Measurements from ENCODE around the gene U2AF1L4. TPM values are rescaled to one million over a fixed set of nuclear protein-coding genes. Genes with fewer than 3 reads are reported as not detected.
"Not testable (repeated sequence)": the region's sequence is repeated elsewhere in the genome, so short reads cannot be mapped to it uniquely, and the experiment has no call there.

U2AF1L4 gene
- total and polyA plus RNA-seq, 3 experiments from 2014 or later: 29.0 to 37.5 (median 32.2) TPM

DNA sequence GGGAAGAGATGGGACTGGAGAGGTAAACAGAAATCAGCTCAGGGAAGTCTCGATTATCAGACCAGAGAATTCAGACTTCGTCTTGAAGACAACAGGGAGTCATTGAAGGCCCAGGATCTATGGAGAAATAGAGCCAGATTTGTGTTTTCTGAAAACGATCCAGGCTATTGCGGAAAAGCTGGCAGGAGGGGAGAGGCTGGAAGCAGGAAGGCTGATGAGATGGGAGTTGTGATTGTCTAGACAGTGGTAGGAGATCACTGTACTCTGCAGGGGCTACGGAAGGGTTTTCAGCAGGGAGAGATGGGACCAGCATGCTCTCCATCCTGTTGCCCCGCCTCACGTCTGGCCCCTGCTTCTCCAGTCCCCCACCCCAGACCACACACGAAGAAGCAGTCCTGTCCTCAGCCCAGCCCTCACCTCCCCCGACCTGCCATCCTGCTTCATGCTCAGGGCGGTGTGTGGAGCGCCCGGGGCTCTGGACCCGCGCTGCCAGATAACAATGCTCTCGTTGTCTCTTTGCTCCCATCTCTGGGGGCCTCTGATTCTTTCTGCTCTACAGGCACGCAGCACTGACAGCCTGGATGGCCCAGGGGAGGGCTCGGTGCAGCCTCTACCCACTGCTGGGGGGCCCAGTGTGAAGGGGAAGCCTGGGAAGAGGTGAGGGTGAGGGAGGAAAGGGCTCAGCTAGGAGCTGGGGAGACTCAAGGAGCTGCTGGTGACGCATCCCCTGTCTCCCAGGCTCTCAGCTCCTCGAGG is 32.0 kb upstream of the U2AF1L4 start:
- Mint-ChIP-seq H3K9me3 (no peaks in the 10 kb centered on the region), H3K27ac (peak overlapping the region in 5 of 8 donors; percentile 22 to 66 (median 37)), H3K36me3 (peaks cover 0 to 12% (median 0%) of the 10 kb centered on the region in 3 donors), H3K4me1 (peaks cover 21 to 23% (median 22%) of the 10 kb centered on the region in 3 donors), H3K4me3 (peak overlapping the region; percentile 43 to 88 (median 65)), H3K27me3 (no peaks in the 10 kb centered on the region)
- POLR2A ChIA-PET: no interaction called here
- H3K27me3 ChIP-seq (ENCODE audit: insufficient read depth, low read length, poor library complexity, severe bottlenecking): no peaks in the 10 kb centered on the region
- H3K4me1 ChIP-seq (ENCODE audit: insufficient read depth, low read length): peaks cover 17% of the 10 kb centered on the region
- no peak overlapping the region for H3K4me3 ChIP-seq (ENCODE audit: low read length)
- H3K9me3 ChIP-seq (ENCODE audit: low read length): no peaks in the 10 kb centered on the region
- no peak for DNase-seq
- H3K36me3 ChIP-seq (ENCODE audit: insufficient read depth, low read length): no peaks in the 10 kb centered on the region
- no peak overlapping the region for H3K27ac ChIP-seq (ENCODE audit: low read depth, low read length)
- CTCF ChIA-PET: no interaction called here

DNA sequence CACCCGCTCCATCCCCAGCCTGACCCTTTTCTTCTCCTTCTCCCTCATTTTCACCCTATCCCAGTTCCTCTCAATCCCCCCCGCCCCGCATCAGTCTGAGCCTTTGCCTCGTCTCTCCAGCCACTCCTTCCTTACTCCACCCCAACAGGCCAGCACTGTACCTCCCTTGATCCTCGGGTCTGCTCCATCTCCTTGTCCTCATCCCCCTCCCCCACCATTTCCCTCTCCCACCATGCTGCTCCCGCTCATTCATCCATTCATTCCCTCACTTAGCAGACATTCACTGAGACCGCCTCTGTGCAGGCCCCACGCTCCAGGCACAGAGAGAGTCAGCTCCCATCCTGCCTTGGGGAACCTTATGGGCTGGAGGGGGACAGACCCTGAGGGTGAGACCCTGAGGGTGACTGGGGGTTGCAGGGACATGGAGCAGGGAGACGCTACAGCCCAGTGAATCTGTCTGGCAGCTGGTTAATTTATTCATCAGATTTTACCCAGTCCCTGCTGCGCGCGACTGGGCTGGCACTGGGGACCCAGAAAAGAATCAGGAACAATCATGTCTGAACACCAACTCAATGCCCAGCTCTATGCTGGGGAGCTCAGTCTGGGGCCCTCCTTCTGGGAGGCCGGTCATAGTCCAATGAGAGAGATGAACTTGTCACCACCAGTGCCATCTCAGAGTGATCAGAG is 31.0 kb upstream of the U2AF1L4 start:
- no peaks in the 10 kb centered on the region for H3K27me3 ChIP-seq (ENCODE audit: insufficient read depth, low read length, poor library complexity, severe bottlenecking)
- Mint-ChIP-seq H3K36me3 (peaks cover 0 to 10% (median 0%) of the 10 kb centered on the region in 3 donors), H3K27me3 (no peaks in the 10 kb centered on the region), H3K4me3 (peak overlapping the region; percentile 57 to 89 (median 72)), H3K9me3 (no peaks in the 10 kb centered on the region), H3K4me1 (peaks cover 21 to 23% (median 22%) of the 10 kb centered on the region in 3 donors), H3K27ac (peak overlapping the region in 2 of 8 donors; percentile 24 to 66)
- H3K36me3 ChIP-seq (ENCODE audit: insufficient read depth, low read length): no peaks in the 10 kb centered on the region
- H3K4me3 ChIP-seq (ENCODE audit: low read length): peak overlapping the region; percentile 32
- H3K9me3 ChIP-seq (ENCODE audit: low read length): no peaks in the 10 kb centered on the region
- peaks cover 17% of the 10 kb centered on the region for H3K4me1 ChIP-seq (ENCODE audit: insufficient read depth, low read length)
- H3K27ac ChIP-seq (ENCODE audit: low read depth, low read length): no peak overlapping the region
- POLR2A ChIA-PET: interaction anchor here (0.5 kb wide), 1 partner anchor 64 kb away, joined by 4 read pairs; no protein-coding TSS in a partner anchor
- CTCF ChIA-PET: no interaction called here
- DNase-seq: peak in 1 of 5 donors; percentile 44

DNA sequence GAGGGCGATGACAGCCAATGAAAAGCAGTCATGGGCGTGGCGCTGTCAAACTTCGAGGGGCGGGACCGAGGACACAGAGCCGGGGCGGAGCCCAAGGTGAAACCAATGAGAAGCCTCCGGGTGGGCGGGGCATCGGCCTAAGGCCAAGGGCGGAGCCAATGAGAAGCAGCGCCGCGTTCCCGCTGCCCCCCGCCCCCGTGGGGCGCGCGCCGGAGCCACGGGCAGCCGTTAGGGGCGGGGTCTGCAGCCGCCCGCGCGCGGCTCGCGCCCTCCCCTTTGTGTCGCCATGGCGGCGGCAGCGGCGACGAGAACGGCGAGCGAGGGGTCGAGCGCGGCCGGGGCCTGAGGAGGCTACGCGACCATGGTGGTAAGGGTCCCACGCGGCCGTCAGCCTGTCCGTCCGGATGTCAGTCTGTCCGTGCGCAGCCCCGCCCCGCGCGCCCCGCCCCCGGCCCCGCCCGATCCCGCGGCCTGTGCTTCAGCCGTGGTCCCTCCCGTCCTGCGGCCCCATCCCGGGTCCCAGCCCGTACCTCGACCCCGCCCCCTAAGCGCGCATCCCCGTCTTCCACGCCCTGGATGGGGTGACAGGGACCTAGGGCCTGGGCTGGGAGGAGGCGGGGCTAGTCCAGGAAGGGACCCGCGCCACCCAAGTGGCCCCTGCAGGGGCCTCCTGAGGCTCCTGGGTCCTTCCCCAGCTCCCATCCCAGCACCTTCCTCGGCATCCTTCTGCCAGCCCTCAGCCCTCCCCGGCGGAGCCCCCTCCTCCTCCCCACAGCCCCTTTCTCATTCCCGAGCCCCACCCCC is 30.3 kb upstream of the U2AF1L4 start, which contains the start of gene ARHGAP33:
TSS of gene ARHGAP33 (plus strand) at position 267 of the 804 bp plus-strand sequence. CDS start at position 362, 95 bp downstream.
- H3K4me1 Mint-ChIP-seq: peaks cover 21 to 23% (median 22%) of the 10 kb centered on the region in 3 donors
- Histone ChIP-seq H3K27me3 (ENCODE audit: insufficient read depth, low read length, poor library complexity, severe bottlenecking) (no peaks in the 10 kb centered on the region), H3K9me3 (ENCODE audit: low read length) (no peaks in the 10 kb centered on the region), H3K27ac (ENCODE audit: low read depth, low read length) (no peak within 1 kb of the TSS), H3K4me3 (ENCODE audit: low read length) (peak within 1 kb of the TSS; percentile 65), H3K4me1 (ENCODE audit: insufficient read depth, low read length) (peaks cover 17% of the 10 kb centered on the region), H3K36me3 (ENCODE audit: insufficient read depth, low read length) (no peaks in the 10 kb centered on the region)
- DNase-seq: peak; percentile 97 to 99 (median 98)
- H3K4me3 Mint-ChIP-seq: peak within 1 kb of the TSS; percentile 75 to 95 (median 83)
- no peaks in the 10 kb centered on the region for H3K9me3 Mint-ChIP-seq
- peaks cover 0 to 8% (median 0%) of the 10 kb centered on the region in 3 donors for H3K36me3 Mint-ChIP-seq
- ChIA-PET CTCF (interaction anchor here (1.2 kb wide), 1 partner anchor 157 kb away, joined by 3 read pairs; no protein-coding TSS in a partner anchor), POLR2A (no interaction called here)
- H3K27me3 Mint-ChIP-seq: no peaks in the 10 kb centered on the region
- peak within 1 kb of the TSS in 6 of 8 donors; percentile 24 to 80 (median 62) for H3K27ac Mint-ChIP-seq

DNA sequence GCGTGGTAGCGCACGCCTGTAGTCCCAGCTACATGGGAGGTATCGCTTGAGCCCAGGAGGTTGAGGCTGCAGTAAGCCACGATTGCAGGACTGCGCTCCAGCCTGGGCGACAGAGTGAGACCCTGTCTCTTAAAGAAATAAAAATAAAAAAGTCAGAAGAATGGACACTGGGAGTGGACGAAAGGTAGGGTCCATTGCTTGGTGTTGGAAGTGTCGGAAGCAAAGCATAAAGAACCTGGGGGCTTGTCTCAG is 29.8 kb upstream of the U2AF1L4 start:
- peak overlapping the region; percentile 75 to 95 (median 83) for H3K4me3 Mint-ChIP-seq
- POLR2A ChIA-PET: no interaction called here
- peaks cover 0 to 6% (median 0%) of the 10 kb centered on the region in 3 donors for H3K36me3 Mint-ChIP-seq
- Histone ChIP-seq H3K4me1 (ENCODE audit: insufficient read depth, low read length) (peaks cover 17% of the 10 kb centered on the region), H3K27ac (ENCODE audit: low read depth, low read length) (no peak overlapping the region), H3K36me3 (ENCODE audit: insufficient read depth, low read length) (no peaks in the 10 kb centered on the region), H3K4me3 (ENCODE audit: low read length) (peak overlapping the region; percentile 65), H3K9me3 (ENCODE audit: low read length) (no peaks in the 10 kb centered on the region), H3K27me3 (ENCODE audit: insufficient read depth, low read length, poor library complexity, severe bottlenecking) (no peaks in the 10 kb centered on the region)
- DNase-seq: no peak
- H3K9me3 Mint-ChIP-seq: no peaks in the 10 kb centered on the region
- CTCF ChIA-PET: interaction anchor here (1.2 kb wide), 1 partner anchor 157 kb away, joined by 3 read pairs; no protein-coding TSS in a partner anchor
- H3K4me1 Mint-ChIP-seq: peaks cover 21 to 23% (median 22%) of the 10 kb centered on the region in 3 donors
- H3K27ac Mint-ChIP-seq: peak overlapping the region in 5 of 8 donors; percentile 35 to 80 (median 72)
- H3K27me3 Mint-ChIP-seq: no peaks in the 10 kb centered on the region

DNA sequence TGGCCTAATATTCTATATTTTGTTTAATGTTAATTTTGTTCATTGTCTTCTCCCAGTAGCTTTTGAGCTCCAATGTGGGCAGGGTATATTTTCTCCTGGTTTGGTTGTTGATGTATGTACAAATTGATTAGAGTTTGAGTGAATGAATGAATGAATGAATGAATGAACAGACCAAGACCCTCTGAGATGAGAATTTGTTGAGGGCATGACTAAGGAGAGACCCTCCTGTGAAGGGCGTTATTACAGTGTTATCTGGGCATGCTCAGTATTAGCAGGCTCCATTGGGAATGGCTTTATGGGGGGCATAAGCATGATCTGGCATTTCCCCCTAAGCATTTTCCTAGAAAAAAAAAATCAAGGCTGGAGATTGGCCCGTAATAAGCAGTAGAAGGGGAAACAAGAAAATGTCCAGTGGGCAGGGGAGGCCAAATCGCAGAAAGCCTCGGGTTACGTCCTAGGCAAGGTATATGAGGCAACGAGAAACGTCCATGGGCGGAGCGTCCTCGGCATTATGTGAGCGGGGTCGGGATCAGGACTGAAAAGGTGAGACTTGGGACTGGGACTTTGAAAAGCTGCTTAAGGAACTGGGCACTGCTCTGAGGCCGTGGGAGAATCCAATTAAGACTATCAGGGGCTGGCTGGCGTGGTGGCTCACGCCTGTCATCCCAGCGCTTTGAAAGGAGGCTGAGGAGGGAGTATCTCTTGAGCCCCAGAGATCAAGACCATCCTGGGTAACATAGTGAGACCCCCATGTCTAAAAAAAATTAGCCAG is 29.2 kb upstream of the U2AF1L4 start:
- ChIA-PET POLR2A (no interaction called here), CTCF (interaction anchor here (1.2 kb wide), 1 partner anchor 158 kb away, joined by 3 read pairs; no protein-coding TSS in a partner anchor)
- Histone ChIP-seq H3K9me3 (ENCODE audit: low read length) (no peaks in the 10 kb centered on the region), H3K4me1 (ENCODE audit: insufficient read depth, low read length) (peaks cover 17% of the 10 kb centered on the region), H3K4me3 (ENCODE audit: low read length) (peak overlapping the region; percentile 65), H3K27me3 (ENCODE audit: insufficient read depth, low read length, poor library complexity, severe bottlenecking) (no peaks in the 10 kb centered on the region), H3K36me3 (ENCODE audit: insufficient read depth, low read length) (no peaks in the 10 kb centered on the region), H3K27ac (ENCODE audit: low read depth, low read length) (no peak overlapping the region)
- DNase-seq: no peak
- peak overlapping the region in 3 of 8 donors; percentile 72 to 80 (median 74) for H3K27ac Mint-ChIP-seq
- peaks cover 0 to 3% (median 0%) of the 10 kb centered on the region in 3 donors for H3K36me3 Mint-ChIP-seq
- H3K27me3 Mint-ChIP-seq: no peaks in the 10 kb centered on the region
- peak overlapping the region; percentile 75 to 95 (median 83) for H3K4me3 Mint-ChIP-seq
- H3K9me3 Mint-ChIP-seq: no peaks in the 10 kb centered on the region
- peaks cover 21 to 23% (median 22%) of the 10 kb centered on the region in 3 donors for H3K4me1 Mint-ChIP-seq

DNA sequence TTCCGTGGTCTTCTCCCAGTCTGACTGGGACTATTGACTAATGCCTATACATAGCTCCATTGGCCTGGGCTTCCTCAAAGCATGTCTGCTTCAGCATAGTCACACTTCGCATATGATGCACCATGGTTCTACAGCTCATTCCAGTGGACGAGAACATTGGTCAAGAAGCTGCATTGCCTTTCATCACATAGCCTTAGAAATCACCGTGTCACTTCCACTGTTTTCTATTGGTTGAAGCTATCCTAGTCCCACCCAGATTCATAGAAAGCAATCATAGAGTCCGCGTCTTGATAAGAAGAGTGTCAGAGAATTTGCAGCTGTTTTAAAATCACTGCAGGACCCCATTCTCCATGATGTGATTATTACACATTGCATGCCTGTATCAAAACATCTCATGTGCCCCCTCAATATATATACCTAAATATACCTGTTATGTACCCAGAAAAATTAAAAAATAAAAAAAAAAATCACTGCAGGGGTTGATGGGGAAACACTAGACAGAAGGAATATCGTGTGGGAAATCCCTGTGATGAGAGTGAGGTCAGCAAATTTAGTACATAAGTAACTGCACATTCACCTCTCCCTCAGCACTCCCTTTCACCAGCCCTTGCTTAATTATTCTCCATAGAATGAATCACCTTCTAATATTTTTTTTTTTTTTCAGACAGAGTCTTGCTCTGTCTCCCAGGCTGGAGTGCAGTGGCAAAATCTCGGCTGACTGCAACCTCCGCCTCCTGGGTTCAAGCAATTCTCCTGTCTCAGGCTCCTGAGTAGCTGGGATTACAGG is 28.0 kb upstream of the U2AF1L4 start:
- peaks cover 21 to 23% (median 22%) of the 10 kb centered on the region in 3 donors for H3K4me1 Mint-ChIP-seq
- ChIA-PET POLR2A (interaction anchor here (0.6 kb wide), 1 partner anchor 28 kb away, joined by 5 read pairs; no protein-coding TSS in a partner anchor), CTCF (no interaction called here)
- H3K9me3 ChIP-seq (ENCODE audit: low read length): no peaks in the 10 kb centered on the region
- H3K4me3 ChIP-seq (ENCODE audit: low read length): no peak overlapping the region
- H3K4me1 ChIP-seq (ENCODE audit: insufficient read depth, low read length): peaks cover 17% of the 10 kb centered on the region
- H3K27ac ChIP-seq (ENCODE audit: low read depth, low read length): no peak overlapping the region
- DNase-seq: no peak
- H3K36me3 Mint-ChIP-seq: peaks cover 0 to 7% (median 0%) of the 10 kb centered on the region in 3 donors
- H3K27me3 ChIP-seq (ENCODE audit: insufficient read depth, low read length, poor library complexity, severe bottlenecking): no peaks in the 10 kb centered on the region
- no peak overlapping the region for H3K27ac Mint-ChIP-seq
- H3K9me3 Mint-ChIP-seq: no peaks in the 10 kb centered on the region
- no peaks in the 10 kb centered on the region for H3K27me3 Mint-ChIP-seq
- H3K36me3 ChIP-seq (ENCODE audit: insufficient read depth, low read length): no peaks in the 10 kb centered on the region
- peak overlapping the region in 1 of 7 donors; percentile 48 for H3K4me3 Mint-ChIP-seq

DNA sequence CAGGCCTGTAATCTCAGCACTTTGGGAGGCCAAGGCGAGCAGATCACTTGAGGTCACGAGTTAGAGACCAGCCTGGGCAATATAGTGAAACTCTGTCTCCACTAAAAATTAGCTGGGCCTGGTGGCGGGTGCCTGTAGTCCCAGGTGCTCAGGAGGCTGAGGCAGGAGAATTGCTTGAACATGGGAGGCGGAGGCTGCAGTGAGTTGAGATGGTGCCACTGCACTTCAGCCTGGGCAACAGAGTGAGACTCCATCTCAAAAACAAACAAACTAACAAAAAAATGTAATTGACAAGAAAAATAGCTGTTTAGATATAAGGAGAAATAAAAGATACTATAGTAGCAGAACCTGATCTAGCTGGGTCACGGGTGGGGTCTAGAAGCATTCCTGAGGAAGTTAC is 27.1 kb upstream of the U2AF1L4 start:
- H3K9me3 Mint-ChIP-seq; DNase-seq; H3K4me3 Mint-ChIP-seq; H3K27ac ChIP-seq (ENCODE audit: low read depth, low read length); H3K27me3 ChIP-seq (ENCODE audit: insufficient read depth, low read length, poor library complexity, severe bottlenecking); H3K9me3 ChIP-seq (ENCODE audit: low read length); H3K27me3 Mint-ChIP-seq; H3K36me3 ChIP-seq (ENCODE audit: insufficient read depth, low read length); H3K4me3 ChIP-seq (ENCODE audit: low read length); CTCF ChIA-PET; POLR2A ChIA-PET: not testable (repeated sequence)
- peaks cover 17% of the 10 kb centered on the region for H3K4me1 ChIP-seq (ENCODE audit: insufficient read depth, low read length)
- H3K27ac Mint-ChIP-seq: peak overlapping the region in 1 of 8 donors; percentile 89
- peaks cover 21 to 23% (median 22%) of the 10 kb centered on the region in 3 donors for H3K4me1 Mint-ChIP-seq
- H3K36me3 Mint-ChIP-seq: peaks cover 0 to 10% (median 0%) of the 10 kb centered on the region in 3 donors
